ENCODE measurements around the gene ADAT3.

The ADAT3 gene

GRCh38 chr19:1905110-1905862, at the start of gene ADAT3, which contains the start of gene SCAMP4:
Gene ADAT3, plus strand, starts transcription at chr19:1905399. Its CDS starts 6,649 bp downstream, at chr19:1912048.
Gene SCAMP4, plus strand, starts transcription at chr19:1905399. Its CDS starts 9,621 bp downstream, at chr19:1915020.
- peak; percentile 97 for DNase-seq

GRCh38 chr19:1855828-1856255, 49.4 kb upstream of the ADAT3 start:
- peak; percentile 35 for DNase-seq

GRCh38 chr19:1856345-1856697, 48.9 kb upstream of the ADAT3 start:
- no peak for DNase-seq

GRCh38 chr19:1856698-1857603, 48.2 kb upstream of the ADAT3 start:
- peak; percentile 85 for DNase-seq

- DNase-seq: peak; percentile 29
These were observed 47.4 kb upstream of the ADAT3 start for GRCh38 chr19:1857648-1858326.

- DNase-seq: peak; percentile 28
These were observed 46.7 kb upstream of the ADAT3 start for GRCh38 chr19:1858412-1859081.

GRCh38 chr19:1859331-1859781, 45.8 kb upstream of the ADAT3 start:
- peak; percentile 45 for DNase-seq

GRCh38 chr19:1860042-1860775, 45.0 kb upstream of the ADAT3 start:
- DNase-seq: peak; percentile 66

GRCh38 chr19:1860821-1861598, 44.2 kb upstream of the ADAT3 start:
- DNase-seq: peak; percentile 21

GRCh38 chr19:1861599-1862031, 43.6 kb upstream of the ADAT3 start:
- DNase-seq: peak; percentile 37

- peak; percentile 57 for DNase-seq
These were observed 43.2 kb upstream of the ADAT3 start for GRCh38 chr19:1862068-1862423.

- peak; percentile 63 for DNase-seq
These were observed 42.5 kb upstream of the ADAT3 start for GRCh38 chr19:1862424-1863327.

GRCh38 chr19:1863328-1863637, 41.9 kb upstream of the ADAT3 start, which contains the start of gene KLF16:
Gene KLF16, minus strand, starts transcription at chr19:1863579. Its CDS starts 82 bp downstream, at chr19:1863497.
- DNase-seq: no peak

- peak; percentile 96 for DNase-seq
These were observed 41.3 kb upstream of the ADAT3 start for GRCh38 chr19:1863638-1864479.

- peak; percentile 72 for DNase-seq
These were observed 40.6 kb upstream of the ADAT3 start for GRCh38 chr19:1864480-1865171.

GRCh38 chr19:1865172-1866010, 39.8 kb upstream of the ADAT3 start:
- no peak for DNase-seq

GRCh38 chr19:1866693-1867348, 38.4 kb upstream of the ADAT3 start:
- no peak for DNase-seq

All from OCI-M1 (cell line).